ENCODE measurements around the gene SPATA16. TPM values are rescaled to one million over a fixed set of nuclear protein-coding genes. Genes with fewer than 3 reads are reported as not detected.
"Not testable (repeated sequence)": the region's sequence is repeated elsewhere in the genome, so short reads cannot be mapped to it uniquely, and the experiment has no call there.

Gene SPATA16
- total RNA-seq, 1 donor from 2014 or later = not detected

GRCh38 chr3:172866726-172867350 is 274.2 kb downstream of the SPATA16 start:
- intact Hi-C loops (cut with DNase I); DNase-seq; ATAC-seq (ENCODE audit: poor library complexity): not testable (repeated sequence)

- intact Hi-C loops (cut with DNase I) = no loop called here
- ATAC-seq (ENCODE audit: poor library complexity) = no peak
Observed at GRCh38 chr3:172859041-172859440, 282.0 kb downstream of the SPATA16 start.

GRCh38 chr3:172856795-172857742 is 284.0 kb downstream of the SPATA16 start:
- DNase-seq (peak; percentile 70), ATAC-seq (ENCODE audit: poor library complexity) (peak; percentile 98)
- intact Hi-C loops (cut with DNase I) = no loop called here

More at GRCh38 chr3:172859041-172859440, 282.0 kb downstream of the SPATA16 start:
- no peak for DNase-seq

GRCh38 chr3:172855037-172855436 is 286.0 kb downstream of the SPATA16 start:
- DNase-seq (no peak), ATAC-seq (ENCODE audit: poor library complexity) (no peak)
- intact Hi-C loops (cut with DNase I) = no loop called here

GRCh38 chr3:172853921-172854666 is 286.9 kb downstream of the SPATA16 start:
- no peak for ATAC-seq (ENCODE audit: poor library complexity)
- no peak for DNase-seq
- intact Hi-C loops (cut with DNase I) = no loop called here

GRCh38 chr3:172853005-172853404 is 288.0 kb downstream of the SPATA16 start:
- ATAC-seq (ENCODE audit: poor library complexity) (no peak), DNase-seq (no peak)
- intact Hi-C loops (cut with DNase I) = no loop called here

- DNase-seq (no peak), ATAC-seq (ENCODE audit: poor library complexity) (no peak)
- intact Hi-C loops (cut with DNase I) = no loop called here
Observed at GRCh38 chr3:172848910-172849309, 292.1 kb downstream of the SPATA16 start.

GRCh38 chr3:172847292-172847691 is 293.7 kb downstream of the SPATA16 start:
- ATAC-seq (ENCODE audit: poor library complexity) = no peak
- intact Hi-C loops (cut with DNase I) = no loop called here

GRCh38 chr3:172846706-172847105 is 294.3 kb downstream of the SPATA16 start:
- no peak for DNase-seq
- no peak for ATAC-seq (ENCODE audit: poor library complexity)
- intact Hi-C loops (cut with DNase I) = no loop called here

More at GRCh38 chr3:172847292-172847691, 293.7 kb downstream of the SPATA16 start:
- DNase-seq = no peak

- DNase-seq = no peak
- no peak for ATAC-seq (ENCODE audit: poor library complexity)
- intact Hi-C loops (cut with DNase I) = no loop called here
Observed at GRCh38 chr3:172846103-172846561, 294.9 kb downstream of the SPATA16 start.

GRCh38 chr3:172844428-172844827 is 296.6 kb downstream of the SPATA16 start:
- intact Hi-C loops (cut with DNase I) = no loop called here
- DNase-seq (no peak), ATAC-seq (ENCODE audit: poor library complexity) (no peak)

GRCh38 chr3:172840913-172841312 is 300.1 kb downstream of the SPATA16 start:
- intact Hi-C loops (cut with DNase I) = no loop called here
- no peak for DNase-seq
- no peak for ATAC-seq (ENCODE audit: poor library complexity)

- intact Hi-C loops (cut with DNase I) = no loop called here
- no peak for DNase-seq
- no peak for ATAC-seq (ENCODE audit: poor library complexity)
Observed at GRCh38 chr3:172840463-172840862, 300.6 kb downstream of the SPATA16 start.

- intact Hi-C loops (cut with DNase I) = loop anchor here (10.0 kb wide), 1 partner anchor 205 kb away; no protein-coding TSS in a partner anchor
- DNase-seq (no peak), ATAC-seq (ENCODE audit: poor library complexity) (no peak)
Observed at GRCh38 chr3:172839679-172840078, 301.4 kb downstream of the SPATA16 start.
